Natural killer cell (primary cell): ENCODE data around the gene FIGNL2. TPM values are rescaled to one million over a fixed set of nuclear protein-coding genes. Genes with fewer than 3 reads are reported as not detected.

Experiments used
- ATAC-seq, 3 donors: fragments of 150-1000 bp in 2 of 3; fragments of 200-7000 bp in 1 of 3; cut with Tn5 transposase; 1 replicate in 1 of 3; 2 replicates in 2 of 3; pipeline ENCODE4 v1.10.0; 2021; ENCODE audit warnings: mild to moderate bottlenecking in 2 of 3, moderate library complexity in 2 of 3
- DNase-seq, 2 donors: peaks; one replicate each; pipeline versions ENCODE4 v3.0.0 to v3.0.0-alpha.2; 2013 to 2021; ENCODE audit warnings: mixed read lengths in 1 of 2
- H3K27ac ChIP-seq: one replicate; pipeline ENCODE4 v1.5.1; 2013; ENCODE audit warnings: mild to moderate bottlenecking, low read length
- H3K27me3 ChIP-seq: one replicate; pipeline ENCODE4 v1.6.1; 2013; ENCODE audit warnings: low read length; ENCODE audit not compliant: control insufficient read depth, insufficient read depth
- H3K36me3 ChIP-seq: one replicate; pipeline ENCODE4 v1.6.1; 2013; ENCODE audit warnings: low read length; ENCODE audit not compliant: control insufficient read depth, insufficient read depth
- H3K4me1 ChIP-seq: one replicate; pipeline ENCODE4 v1.6.1; 2013; ENCODE audit warnings: low read length; ENCODE audit not compliant: control insufficient read depth, insufficient read depth
- H3K4me3 ChIP-seq: one replicate; pipeline ENCODE4 v1.5.1; 2013; ENCODE audit warnings: low read length
- H3K9me3 ChIP-seq: one replicate; pipeline ENCODE4 v1.6.1; 2013; ENCODE audit warnings: low read length; ENCODE audit not compliant: control insufficient read depth, insufficient read depth
- H3K27ac Mint-ChIP-seq, 2 donors: one replicate each; pipeline ENCODE4 v1.8.0; 2022; ENCODE audit warnings: mild to moderate bottlenecking in 2 of 2, mixed read lengths in 2 of 2, moderate library complexity in 1 of 2
- H3K27me3 Mint-ChIP-seq, 2 donors: one replicate each; pipeline ENCODE4 v1.8.0; 2022; ENCODE audit warnings: low read depth in 2 of 2, mixed read lengths in 2 of 2
- H3K36me3 Mint-ChIP-seq: one replicate; pipeline ENCODE4 v1.8.0; 2022; ENCODE audit warnings: mixed read lengths
- H3K4me1 Mint-ChIP-seq, 2 donors: one replicate each; pipeline ENCODE4 v1.8.0; 2022; ENCODE audit warnings: mixed read lengths in 2 of 2
- H3K4me3 Mint-ChIP-seq: one replicate; pipeline ENCODE4 v1.8.0; 2022; ENCODE audit warnings: mild to moderate bottlenecking, moderate library complexity, mixed read lengths
- H3K9me3 Mint-ChIP-seq, 2 donors: one replicate each; pipeline ENCODE4 v1.8.0; 2022; ENCODE audit warnings: mixed read lengths in 2 of 2
- CTCF ChIP-seq: fragments of 200-600 bp; IDR thresholded peaks from one replicate; pipeline ENCODE4 v1.8.0; 2022; ENCODE audit warnings: antibody characterized with exemption
- WGBS: methylation state at CpG from one replicate; pipeline ENCODE4 v1.1.7; 2013; ENCODE audit warnings: missing lambda C conversion rate; ENCODE audit not compliant: insufficient coverage; 5-methylcytosine and 5-hydroxymethylcytosine counted together
- intact Hi-C: fragments of 100-400 bp; cut with micrococcal nuclease; formaldehyde crosslinking; loops from one replicate; pipeline ENCODE4 v1.14.2; 2022
- total RNA-seq, 4 donors: library from RNA; stranded (reverse); fragments of 120-200 nt in 1 of 4; gene quantifications; one replicate each; pipeline versions ENCODE4 v1.2.3 to v1.2.4, GENCODE V29; 2013 to 2022

FIGNL2 gene, protein sequence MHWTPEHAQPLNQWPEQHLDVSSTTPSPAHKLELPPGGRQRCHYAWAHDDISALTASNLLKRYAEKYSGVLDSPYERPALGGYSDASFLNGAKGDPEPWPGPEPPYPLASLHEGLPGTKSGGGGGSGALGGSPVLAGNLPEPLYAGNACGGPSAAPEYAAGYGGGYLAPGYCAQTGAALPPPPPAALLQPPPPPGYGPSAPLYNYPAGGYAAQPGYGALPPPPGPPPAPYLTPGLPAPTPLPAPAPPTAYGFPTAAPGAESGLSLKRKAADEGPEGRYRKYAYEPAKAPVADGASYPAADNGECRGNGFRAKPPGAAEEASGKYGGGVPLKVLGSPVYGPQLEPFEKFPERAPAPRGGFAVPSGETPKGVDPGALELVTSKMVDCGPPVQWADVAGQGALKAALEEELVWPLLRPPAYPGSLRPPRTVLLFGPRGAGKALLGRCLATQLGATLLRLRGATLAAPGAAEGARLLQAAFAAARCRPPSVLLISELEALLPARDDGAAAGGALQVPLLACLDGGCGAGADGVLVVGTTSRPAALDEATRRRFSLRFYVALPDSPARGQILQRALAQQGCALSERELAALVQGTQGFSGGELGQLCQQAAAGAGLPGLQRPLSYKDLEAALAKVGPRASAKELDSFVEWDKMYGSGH
- 1 to 10 TPM; 1.4 to 1.6 (median 1.5) TPM for total RNA-seq
- total RNA-seq (2013) = 0.72 TPM

DNA sequence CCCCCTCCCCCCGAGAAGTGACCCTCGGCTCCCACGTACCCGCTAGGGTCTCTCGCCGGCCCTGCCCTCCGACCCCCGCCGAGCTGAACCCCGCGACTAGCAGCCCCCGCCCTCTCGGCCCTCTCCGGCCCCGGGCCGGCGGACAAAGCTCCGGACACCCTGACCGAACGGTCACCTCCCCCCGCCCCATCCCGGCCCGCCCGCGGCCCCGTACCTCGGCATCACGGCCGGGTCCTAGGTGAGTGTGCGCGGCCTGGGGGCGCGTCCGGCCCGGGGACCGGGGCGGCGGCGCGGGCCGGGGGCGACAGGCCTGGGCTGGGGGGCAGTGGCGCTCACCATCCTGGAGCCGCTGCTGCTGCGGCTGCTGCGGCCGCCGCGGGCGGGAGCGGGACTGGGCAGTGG, at the start of gene FIGNL2:
Gene FIGNL2, minus strand, starts transcription at position 393 of the 402 bp plus-strand sequence. CDS start 26,305 bp downstream, outside the sequence.
- H3K27me3 Mint-ChIP-seq = peaks cover 35 to 50% of the 10 kb centered on the region in 2 donors
- H3K4me3 ChIP-seq = no peak within 1 kb of the TSS
- intact Hi-C loops = no loop called here
- TF ChIP-seq CTCF = no peak
- H3K4me1 Mint-ChIP-seq = peaks cover 0 to 29% of the 10 kb centered on the region in 2 donors
- peak within 1 kb of the TSS; percentile 56 for H3K4me3 Mint-ChIP-seq
- DNase-seq (no peak), ATAC-seq (no peak)
- H3K4me1 ChIP-seq = peaks cover 40% of the 10 kb centered on the region
- H3K9me3 Mint-ChIP-seq = no peaks in the 10 kb centered on the region
- WGBS = 12% methylated on average over 51 of the region's 51 CpGs
- H3K27me3 ChIP-seq = peaks cover 28% of the 10 kb centered on the region
- no peak within 1 kb of the TSS for H3K27ac ChIP-seq
- H3K27ac Mint-ChIP-seq = no peak within 1 kb of the TSS
- H3K36me3 Mint-ChIP-seq = no peaks in the 10 kb centered on the region
- H3K9me3 ChIP-seq = no peaks in the 10 kb centered on the region
- H3K36me3 ChIP-seq = no peaks in the 10 kb centered on the region

DNA sequence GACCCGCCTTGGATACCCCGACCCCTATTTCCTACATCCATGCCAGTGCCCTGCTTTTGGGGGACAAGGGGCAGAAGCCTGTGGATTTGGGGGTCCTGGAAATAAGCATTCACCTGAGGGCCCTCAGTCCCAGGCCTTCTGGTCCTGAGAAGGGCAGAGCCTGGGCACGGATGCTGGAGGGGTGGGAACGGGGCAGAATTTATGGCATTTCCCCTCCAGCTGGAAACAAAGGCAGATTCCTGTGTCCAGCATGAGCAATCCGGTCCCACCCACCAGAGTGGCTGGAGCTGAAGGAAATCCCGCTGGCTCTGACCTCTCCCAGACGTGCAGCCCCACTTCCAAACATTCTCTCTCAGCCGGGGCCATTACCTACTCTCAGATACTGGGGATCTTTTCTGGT, 48.7 kb upstream of the FIGNL2 start:
- H3K27me3 Mint-ChIP-seq = peaks cover 0 to 6% of the 10 kb centered on the region in 2 donors
- H3K36me3 ChIP-seq = no peaks in the 10 kb centered on the region
- ATAC-seq (no peak), DNase-seq (no peak)
- no peaks in the 10 kb centered on the region for H3K9me3 Mint-ChIP-seq
- no peak overlapping the region for H3K4me3 ChIP-seq
- H3K4me1 Mint-ChIP-seq = peaks cover 0 to 5% of the 10 kb centered on the region in 2 donors
- WGBS = 88% methylated on average over 8 of the region's 8 CpGs
- no peak overlapping the region for H3K4me3 Mint-ChIP-seq
- no peaks in the 10 kb centered on the region for H3K9me3 ChIP-seq
- intact Hi-C loops = no loop called here
- no peak for TF ChIP-seq CTCF
- no peaks in the 10 kb centered on the region for H3K36me3 Mint-ChIP-seq
- no peak overlapping the region for H3K27ac ChIP-seq
- no peak overlapping the region for H3K27ac Mint-ChIP-seq
- H3K27me3 ChIP-seq = no peaks in the 10 kb centered on the region
- no peaks in the 10 kb centered on the region for H3K4me1 ChIP-seq

DNA sequence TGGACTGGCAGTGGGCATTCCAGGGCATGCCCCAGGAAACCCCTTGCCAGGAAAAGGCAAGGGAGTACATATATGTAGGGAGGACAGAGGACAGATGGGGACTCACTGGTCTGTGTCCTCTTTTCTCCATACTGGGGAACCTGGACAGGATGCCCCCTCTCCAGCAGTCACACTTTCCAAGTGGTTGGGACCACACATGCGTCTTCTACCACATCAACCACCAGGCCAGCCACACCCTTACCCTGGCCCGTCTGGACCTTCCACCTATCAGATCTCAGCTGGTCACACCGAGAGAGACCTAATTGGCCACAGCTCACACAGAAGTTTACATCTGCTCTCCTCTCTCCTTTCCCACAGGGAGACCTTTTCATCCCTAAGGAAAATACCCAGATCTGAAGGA, 47.7 kb upstream of the FIGNL2 start:
- no peak overlapping the region for H3K27ac Mint-ChIP-seq

More for the DNA sequence above, 47.7 kb upstream of the FIGNL2 start:
- ATAC-seq = no peak
- intact Hi-C loops = no loop called here
- no peak overlapping the region for H3K4me3 ChIP-seq
- Mint-ChIP-seq H3K9me3 (no peaks in the 10 kb centered on the region), H3K27me3 (peaks cover 0 to 6% of the 10 kb centered on the region in 2 donors), H3K4me1 (peaks cover 0 to 5% of the 10 kb centered on the region in 2 donors), H3K36me3 (no peaks in the 10 kb centered on the region), H3K4me3 (no peak overlapping the region)
- H3K27me3 ChIP-seq = no peaks in the 10 kb centered on the region
- no peak overlapping the region for H3K27ac ChIP-seq
- no peak for DNase-seq
- H3K9me3 ChIP-seq = no peaks in the 10 kb centered on the region
- WGBS = 40% methylated on average over 3 of the region's 3 CpGs
- no peak for TF ChIP-seq CTCF
- no peaks in the 10 kb centered on the region for H3K4me1 ChIP-seq
- no peaks in the 10 kb centered on the region for H3K36me3 ChIP-seq
